ENCODE data around the gene CHCHD10.
"Not testable (repeated sequence)": the region's sequence is repeated elsewhere in the genome, so short reads cannot be mapped to it uniquely, and the experiment has no call there.

Gene CHCHD10

DNA sequence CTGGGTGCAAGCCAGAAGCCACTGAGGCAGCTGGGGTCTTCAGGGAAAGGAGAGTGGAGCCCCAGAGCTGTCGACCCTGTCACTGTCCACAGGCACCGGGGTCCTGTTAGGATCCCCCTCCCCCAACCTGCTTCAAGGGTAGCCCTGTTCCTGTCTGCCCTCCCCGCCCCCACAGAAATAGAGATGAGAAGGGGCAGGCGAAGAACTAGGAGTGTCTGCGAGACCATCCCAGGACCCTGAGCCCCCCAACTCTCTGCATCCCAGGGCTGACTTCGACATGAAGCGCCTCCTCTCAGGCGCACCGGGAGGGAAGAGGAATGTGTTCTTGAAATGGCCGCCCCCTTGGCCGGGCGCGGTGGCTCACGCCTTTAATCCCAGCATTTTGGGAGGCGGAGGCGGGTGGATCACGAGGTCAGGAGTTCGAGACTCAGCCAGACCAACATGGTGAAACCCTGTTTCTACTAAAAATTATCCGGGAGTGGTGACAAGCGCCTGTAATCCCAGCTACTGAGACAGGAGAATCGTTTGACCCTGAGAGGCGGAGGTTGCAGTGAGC, 16.3 kb downstream of the CHCHD10 start:
- no peak for DNase-seq (ENCODE audit: extremely low read depth in 1 of 2, low read depth in 1 of 2)

DNA sequence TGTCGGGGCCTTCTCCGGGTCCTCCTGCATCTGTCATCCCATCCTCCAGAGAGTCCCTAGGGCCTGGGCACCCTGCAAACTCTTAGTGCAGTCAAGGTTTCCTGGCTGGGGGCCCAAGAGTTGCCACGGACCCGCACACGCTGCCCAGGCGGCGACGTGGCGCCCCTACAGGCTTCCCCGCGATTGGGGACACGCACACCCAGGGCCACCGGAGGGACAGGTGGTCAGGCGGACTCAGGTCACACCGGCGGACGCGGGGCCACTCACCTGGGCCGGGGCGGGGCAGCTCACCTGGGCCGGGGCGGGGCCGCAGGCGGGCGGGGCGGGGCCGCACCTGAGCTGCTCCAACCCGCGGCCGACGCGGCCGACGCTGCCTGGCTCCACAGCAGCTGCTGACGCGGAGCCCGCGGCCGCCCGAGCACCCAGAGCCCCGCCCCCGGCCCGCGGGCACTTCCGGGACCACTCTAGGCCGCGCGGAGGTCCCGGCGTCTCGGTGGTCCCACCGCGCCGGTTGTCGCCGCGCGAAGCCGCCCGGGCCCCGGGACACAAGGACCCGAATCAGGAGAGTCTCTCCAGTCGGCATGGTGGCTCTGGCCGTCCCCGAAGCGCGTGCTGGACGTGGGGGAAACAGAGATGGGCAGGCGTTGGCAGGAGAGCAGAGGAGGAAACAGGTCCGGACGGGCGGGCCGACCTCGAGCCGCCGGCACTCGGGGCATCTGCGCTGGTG, 16.9 kb downstream of the CHCHD10 start, which contains the start of gene ZNF70:
Gene ZNF70, minus strand, starts transcription at position 399 of the 727 bp plus-strand sequence. CDS start 5,972 bp downstream, outside the sequence.
- peak; percentile 66 to 82 for DNase-seq (ENCODE audit: extremely low read depth in 1 of 2, low read depth in 1 of 2)

DNA sequence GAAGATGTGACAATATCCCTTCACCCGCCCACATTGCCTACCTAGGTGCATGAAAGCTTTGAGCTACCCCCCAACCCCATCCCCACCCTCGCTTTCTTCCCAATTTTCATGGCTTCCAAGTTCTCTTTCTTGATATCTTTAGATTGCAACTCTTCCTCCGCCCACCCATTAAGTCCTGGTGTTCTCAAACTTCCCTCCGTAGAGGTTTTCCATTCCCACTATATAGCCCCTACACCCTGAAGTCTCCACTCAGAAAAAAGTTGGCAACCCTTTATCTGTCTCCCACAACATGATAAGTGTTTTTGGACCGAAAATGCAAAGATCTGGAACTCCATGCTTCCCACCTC, 17.4 kb downstream of the CHCHD10 start:
- no peak for DNase-seq (ENCODE audit: extremely low read depth in 1 of 2, low read depth in 1 of 2)

DNA sequence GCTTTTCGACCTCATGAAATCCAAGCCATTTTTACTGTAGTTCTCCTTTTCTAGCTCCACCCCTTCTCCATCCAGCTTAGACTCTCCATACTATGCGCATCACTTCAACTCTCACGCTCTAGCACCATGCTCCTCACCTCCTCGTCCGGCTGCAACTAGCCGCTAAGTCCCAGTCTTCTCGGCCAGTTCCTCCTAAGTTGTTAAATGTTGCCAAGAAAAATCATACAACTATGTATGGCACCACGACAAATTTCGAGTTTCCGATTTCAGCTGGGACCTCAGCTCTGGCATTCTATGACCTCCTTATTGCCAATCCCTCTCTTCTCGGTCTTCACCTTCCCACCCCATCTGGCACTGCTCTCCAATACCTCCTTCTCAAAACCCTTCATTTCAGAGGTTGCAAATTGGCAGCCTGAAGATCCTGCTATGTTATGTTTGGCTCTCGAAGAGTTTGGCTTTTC, 17.9 kb downstream of the CHCHD10 start:
- DNase-seq (ENCODE audit: extremely low read depth in 1 of 2, low read depth in 1 of 2) = no peak

DNA sequence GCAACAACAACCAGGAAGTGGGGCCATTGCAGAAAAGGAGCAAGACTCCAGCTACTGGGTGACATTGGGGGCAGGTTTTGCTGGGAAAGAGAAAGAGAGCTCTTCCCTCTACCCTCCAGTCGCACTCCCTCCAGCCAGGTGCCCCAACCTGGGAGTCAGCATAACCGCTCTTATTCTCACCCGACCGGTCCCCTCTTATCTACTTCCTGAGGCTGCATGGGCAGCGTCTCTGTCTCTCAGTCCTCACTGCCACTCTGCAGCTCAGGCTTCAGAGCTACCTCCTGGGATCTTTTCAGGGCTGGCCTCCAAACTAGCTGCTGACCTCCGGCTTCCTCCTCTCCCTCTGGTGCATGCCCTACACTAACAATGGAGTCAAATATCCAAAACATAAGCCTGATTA, 22.0 kb downstream of the CHCHD10 start:
- DNase-seq (ENCODE audit: extremely low read depth in 1 of 2, low read depth in 1 of 2) = no peak

DNA sequence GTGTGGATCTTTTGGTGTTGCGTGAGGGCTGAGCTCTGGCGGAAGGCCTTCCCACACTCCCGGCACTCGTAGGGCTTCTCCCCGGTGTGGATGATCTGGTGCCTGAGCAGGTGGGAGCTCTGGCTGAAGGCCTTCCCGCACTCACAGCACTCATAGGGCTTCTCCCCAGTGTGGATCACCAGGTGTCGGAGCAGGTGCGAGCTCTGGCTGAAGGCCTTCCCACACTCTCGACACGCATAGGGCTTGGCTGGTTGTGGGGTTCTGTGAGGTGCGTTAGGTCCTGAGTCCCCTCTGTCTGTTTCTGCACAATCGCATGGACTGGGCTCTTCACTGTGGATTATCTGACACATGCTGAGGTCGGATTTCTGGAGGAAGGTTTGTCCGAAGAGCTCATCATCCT, 23.3 kb downstream of the CHCHD10 start:
- no peak for DNase-seq (ENCODE audit: extremely low read depth in 1 of 2, low read depth in 1 of 2)

DNA sequence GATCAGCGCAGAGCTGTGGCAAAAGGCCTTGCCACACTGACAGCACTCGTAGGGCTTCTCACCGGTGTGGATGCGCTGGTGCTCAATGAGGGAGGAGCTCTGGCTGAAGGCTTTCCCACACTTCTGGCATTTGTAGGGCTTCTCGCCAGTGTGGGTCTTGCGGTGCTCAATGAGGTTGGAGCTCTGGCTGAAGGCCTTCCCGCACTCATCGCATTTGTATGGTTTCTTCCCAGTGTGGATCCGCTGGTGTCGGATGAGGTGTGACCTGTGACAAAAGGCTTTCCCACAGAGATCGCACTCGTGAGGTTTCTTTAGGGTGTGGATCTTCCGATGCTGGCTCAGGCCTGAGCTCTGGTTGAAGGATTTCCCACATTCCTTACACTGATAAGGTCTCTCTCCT, 23.8 kb downstream of the CHCHD10 start:
- no peak for DNase-seq (ENCODE audit: extremely low read depth in 1 of 2, low read depth in 1 of 2)

DNA sequence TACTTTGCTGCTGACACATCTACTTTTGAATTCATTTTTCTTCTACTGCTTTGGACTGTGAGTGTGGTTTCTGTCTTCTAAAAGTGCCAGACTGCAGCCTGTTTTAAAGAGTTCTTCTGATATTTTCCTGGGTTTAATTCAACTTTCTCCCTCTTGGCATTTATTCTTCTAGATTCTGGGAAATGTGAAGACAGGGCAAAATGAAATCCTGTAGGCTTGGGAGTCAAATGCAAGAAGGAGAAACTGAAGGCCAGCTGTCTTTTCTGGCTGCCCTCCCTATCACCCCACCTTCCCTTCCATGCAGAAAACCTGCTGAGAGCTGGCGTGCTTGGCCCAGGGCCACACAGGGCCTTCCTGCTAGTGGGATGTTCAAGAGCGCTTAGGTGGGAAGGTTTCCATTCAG, 24.5 kb downstream of the CHCHD10 start:
- DNase-seq (ENCODE audit: extremely low read depth in 1 of 2, low read depth in 1 of 2) = no peak

DNA sequence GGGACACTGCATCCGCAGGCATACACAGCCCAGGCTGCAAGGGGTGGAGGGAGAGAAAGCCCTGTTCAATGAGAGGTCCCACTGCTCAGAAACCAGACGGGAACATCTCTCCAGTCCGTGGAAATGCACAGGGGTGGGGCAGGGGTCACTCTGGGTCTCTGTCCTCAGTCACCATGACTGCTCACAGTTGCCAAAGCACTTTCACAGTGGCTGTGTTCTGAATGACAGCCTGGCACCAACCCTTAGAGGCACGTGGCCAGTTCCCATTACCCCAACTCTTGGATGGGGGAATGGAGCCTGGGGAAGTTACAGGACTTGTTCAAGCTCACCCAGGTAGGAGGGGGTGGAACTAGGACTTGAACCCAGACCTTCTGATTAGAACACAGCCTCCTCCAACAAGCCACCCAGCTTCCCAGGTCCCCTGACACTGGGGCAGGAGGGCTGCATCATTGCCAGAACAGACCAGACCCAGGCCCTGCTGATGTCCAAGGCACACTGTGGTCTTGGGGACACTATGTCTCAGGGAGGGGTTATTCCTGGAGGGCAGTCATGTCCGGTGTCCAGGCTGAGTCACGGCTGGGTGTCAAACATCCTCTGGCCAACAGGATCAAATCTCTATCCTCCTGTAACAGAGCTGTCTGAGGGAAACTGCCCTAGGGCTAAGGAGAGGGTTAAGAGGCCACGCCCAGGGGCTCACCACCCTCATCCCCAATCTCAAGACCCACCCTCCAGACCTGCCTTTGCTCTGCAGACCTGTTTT, 25.1 kb downstream of the CHCHD10 start:
- no peak for DNase-seq (ENCODE audit: extremely low read depth in 1 of 2, low read depth in 1 of 2)

DNA sequence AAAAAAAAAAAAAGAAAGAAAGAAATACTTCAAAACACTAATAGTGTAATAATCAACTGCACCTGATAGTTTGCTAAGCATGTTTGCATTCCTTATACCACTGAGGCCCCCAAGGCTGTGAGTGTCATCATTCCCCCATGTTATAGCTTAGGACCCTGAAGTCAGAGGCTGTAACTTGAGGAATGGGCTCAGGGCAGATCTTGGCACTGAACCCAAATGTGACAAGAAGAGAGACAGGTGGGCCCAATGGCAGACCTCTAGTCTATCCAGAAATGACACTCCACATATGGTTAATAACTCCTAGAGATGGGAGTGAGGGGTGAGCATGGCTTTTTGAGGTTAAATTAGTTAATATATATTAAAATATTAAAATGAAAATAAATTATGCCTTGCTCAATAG, 30.1 kb downstream of the CHCHD10 start:
- no peak for DNase-seq (ENCODE audit: extremely low read depth in 1 of 2, low read depth in 1 of 2)

DNA sequence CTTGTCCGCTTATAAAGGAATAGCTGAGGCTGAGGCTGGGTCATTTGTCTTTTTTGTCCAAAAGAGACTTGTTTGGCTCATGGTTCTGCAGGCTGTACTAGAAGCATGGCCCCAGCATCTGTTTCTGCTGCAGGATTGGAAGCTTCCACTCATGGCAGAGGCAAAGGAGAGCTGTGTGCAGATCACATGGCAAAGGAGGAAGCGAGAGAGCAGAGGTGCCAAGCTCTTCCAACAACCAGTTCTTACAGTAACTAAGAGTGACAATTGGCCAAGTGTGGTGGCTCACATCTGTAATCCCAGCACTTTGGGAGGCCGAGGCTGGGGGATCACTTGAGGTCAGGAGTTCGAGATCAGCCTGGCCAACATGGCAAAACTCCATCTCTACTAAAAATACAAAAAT, 39.7 kb downstream of the CHCHD10 start:
- not testable (repeated sequence) for DNase-seq (ENCODE audit: extremely low read depth in 1 of 2, low read depth in 1 of 2)

DNA sequence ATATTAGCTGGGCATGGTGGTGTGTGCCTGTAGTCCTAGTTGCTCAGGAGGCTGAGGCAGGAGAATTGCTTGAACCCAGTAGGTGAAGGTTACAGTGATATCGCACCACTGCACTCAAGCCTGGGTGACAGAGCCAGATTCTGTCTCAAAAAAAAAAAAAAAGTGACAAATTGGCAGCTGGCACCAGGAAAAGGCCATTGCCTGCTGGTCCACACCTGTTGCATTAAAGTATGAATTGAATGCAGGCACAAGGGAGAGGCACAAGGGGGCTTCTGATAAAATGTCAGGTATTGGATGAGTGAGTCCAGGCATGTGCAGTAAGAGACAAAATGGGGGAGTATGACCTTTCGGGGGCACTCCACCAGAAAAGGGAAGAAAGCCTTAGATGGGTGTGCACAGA, 45.0 kb downstream of the CHCHD10 start:
- DNase-seq (ENCODE audit: extremely low read depth in 1 of 2, low read depth in 1 of 2) = no peak

DNA sequence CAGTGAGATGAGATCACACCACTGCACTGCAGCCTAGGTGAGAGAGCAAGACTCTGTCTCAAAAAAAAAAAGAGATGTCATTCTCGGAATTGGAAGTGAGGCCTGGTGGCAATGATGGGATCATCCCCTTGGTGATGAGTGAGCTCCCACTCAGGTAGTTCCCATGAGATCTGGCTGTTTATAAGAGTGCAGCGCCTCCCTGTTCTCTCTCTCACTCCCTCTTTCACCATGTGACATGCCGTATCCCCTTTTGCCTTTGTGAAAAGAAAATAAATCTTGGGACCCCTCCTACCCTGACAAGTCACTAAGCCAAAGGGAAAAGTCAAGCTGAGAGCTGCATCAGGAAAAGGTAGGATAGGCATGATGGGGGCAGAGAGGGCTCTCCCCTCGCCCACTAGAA, 45.6 kb downstream of the CHCHD10 start:
- no peak for DNase-seq (ENCODE audit: extremely low read depth in 1 of 2, low read depth in 1 of 2)

DNA sequence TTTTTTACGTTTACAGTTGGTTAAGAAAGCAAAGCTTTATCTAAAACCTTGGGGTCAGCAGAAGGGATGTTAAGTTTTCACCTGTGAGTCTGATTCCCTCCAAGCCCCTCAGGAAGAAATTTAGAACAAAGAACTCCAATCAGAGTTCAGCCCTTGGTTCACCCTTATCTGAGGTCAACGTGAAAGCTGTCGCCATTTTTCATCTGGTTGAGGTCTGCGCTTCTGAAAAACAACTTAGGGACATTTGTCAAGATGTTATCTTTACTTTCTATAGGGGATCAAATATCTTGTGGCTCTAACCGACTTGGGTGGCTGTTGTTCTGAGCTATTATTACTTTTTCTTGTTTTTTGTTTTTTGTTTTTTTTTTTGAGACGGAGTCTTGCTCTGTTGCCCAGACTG, 46.9 kb downstream of the CHCHD10 start:
- no peak for DNase-seq (ENCODE audit: extremely low read depth in 1 of 2, low read depth in 1 of 2)

DNA sequence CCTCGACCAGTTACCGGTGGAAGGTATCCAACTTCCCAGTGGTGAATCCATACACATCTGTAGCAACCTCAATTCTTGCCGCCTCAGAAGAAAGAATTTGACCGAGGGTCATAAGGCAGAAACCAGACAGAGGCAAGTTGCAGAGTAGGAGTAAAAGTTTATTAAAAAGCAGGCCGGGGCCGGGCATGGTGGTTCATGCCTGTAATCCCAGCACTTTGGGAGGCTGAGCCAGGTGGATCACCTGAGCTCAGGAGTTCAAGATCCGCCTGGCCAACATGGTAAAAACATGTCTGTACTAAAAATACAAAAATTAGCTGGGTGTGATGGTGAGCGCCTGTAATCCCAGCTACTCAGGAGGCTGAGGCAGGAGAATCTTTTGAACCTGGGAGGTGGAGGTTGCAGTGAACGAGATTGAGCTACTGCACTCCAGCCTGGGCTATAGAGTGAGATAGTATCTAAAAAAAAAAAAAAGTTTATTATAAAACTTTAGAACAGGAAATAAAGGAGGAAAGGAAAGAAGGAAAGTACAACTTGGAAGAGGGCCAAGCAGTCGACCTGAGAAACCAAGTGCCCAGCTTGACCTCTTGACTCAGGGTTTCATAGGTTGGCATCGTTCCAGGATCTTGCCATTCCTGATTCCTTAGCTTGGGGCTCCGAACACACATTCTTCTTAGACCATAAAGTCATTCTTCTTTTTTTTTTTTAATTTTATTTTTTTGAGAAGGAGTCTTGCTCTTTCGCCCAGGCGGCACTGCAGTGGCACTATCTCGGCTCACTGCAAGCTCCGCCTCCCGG, 49.2 kb downstream of the CHCHD10 start:
- no peak for DNase-seq (ENCODE audit: extremely low read depth in 1 of 2, low read depth in 1 of 2)

DNA sequence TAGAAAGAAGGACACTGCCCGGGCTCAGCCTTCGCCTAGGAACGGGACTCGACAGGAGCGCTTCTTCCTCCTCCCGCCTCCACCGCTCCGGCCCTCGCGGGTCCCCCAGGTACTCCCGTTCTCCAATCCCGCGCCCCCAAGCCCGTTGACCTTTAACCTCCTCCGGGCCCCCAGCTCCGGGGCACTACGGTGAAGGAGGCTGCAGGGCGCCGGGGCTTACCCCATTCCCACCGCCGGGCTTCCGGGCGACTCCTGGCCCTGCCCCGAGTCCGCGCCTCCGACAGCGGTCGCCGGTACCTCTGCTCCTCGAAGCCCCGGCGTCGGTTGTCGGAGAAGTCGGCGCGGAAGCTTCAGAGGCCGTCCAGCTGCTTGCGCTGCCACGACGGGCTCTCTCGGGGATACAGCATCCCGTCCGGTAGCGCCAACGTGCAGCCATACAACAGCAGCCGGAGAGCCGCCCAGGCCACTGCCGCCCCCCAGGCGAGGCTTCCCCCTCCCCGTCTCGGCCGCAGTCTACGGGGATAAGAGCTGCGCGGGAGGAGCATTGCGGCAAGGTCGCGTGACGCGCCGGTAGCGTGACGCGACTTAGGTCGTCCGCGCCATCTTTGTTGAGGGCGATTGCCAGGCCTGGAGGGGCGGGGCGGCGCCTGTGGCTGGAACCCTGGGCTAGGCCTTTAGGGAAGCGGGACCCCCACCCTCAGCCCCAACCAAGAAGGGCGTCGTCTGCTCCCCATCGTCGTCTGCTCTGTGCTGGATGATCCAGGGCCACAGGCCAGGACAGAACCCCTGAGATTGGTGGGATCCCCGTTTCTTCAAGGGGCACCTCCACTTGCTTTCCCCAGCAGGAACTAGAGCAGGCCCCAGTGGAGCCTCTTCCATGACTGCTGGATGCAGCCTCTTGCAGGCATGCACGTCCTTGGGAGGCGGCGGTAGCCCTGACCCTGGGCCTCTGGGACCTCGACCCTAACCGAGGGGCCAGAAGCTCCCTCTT, 50.7 kb downstream of the CHCHD10 start:
- DNase-seq (ENCODE audit: extremely low read depth in 1 of 2, low read depth in 1 of 2) = peak; percentile 59 to 68

Measured in stimulated activated CD8-positive, alpha-beta memory T cell treated with anti-CD3 and anti-CD28 coated beads, Interleukin-7, amount 100 ng/mL, for 48 hours (primary cell).